Bronchial epithelial cell (primary cell): ENCODE results near the gene HEPACAM2. TPM values are rescaled to one million over a fixed set of nuclear protein-coding genes. Genes with fewer than 3 reads are reported as not detected.

Experiments used
- DNase-seq: peaks from one replicate; pipeline ENCODE4 v3.0.0-alpha.2; 2010; ENCODE audit warnings: low read depth
- FAIRE-seq: peaks from 2 replicates; lab custom pipeline; 2011; peaks lifted over from hg19 to GRCh38; lab: Jason Lieb, UNC
- H3K27me3 ChIP-seq: 2 replicates; pipeline ENCODE4 v1.5.1; 2011; ENCODE audit warnings: low read length; ENCODE audit not compliant: control insufficient read depth, insufficient read depth
- H3K36me3 ChIP-seq: 2 replicates; pipeline ENCODE4 v1.5.1; 2011; ENCODE audit warnings: low read length; ENCODE audit not compliant: control insufficient read depth, insufficient read depth
- H3K4me3 ChIP-seq: 2 replicates; pipeline ENCODE4 v1.5.1; 2011; ENCODE audit warnings: mild to moderate bottlenecking, low read depth, low read length, control low read depth
- CTCF ChIP-seq: IDR thresholded peaks from 2 replicates; pipeline ENCODE4 v1.5.1; 2011; ENCODE audit warnings: mild to moderate bottlenecking, moderate library complexity, low read length, control low read depth, inconsistent platforms; ENCODE audit not compliant: insufficient read depth, severe bottlenecking
- total RNA-seq: library from RNA; depleted of rRNA; stranded (reverse); fragments of >200 nt; gene quantifications from 2 replicates; pipeline ENCODE4 v1.2.1, GENCODE V29; 2014

HEPACAM2 gene
- total RNA-seq, 1 donor from 2014 or later = not detected

DNA sequence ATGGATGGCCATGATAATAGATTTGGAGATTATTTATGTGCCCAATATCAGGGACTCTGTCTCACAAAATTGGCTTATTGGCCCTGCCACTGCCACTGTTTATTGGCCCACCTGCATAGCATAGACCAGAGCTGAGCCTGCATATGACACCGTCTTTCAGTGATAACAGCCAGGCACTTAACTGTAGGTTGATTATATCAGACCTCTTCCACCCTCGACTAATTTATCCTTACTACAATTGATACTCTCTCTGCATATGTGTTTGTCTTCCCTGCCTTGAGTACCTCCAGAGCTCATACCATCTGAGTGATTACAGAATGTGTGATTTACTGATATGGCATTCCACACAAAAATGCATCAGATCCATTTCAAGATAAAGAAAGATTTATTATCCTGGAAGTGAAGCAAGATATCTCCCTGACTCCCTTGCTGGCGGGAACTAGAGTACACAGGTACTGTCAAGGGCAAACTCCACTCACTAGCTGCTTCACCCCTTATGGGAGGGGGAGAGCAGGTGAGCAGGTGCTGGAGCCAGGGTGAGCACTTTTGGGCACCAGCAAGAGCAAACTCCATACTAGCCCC lies 65.0 kb downstream of the HEPACAM2 start:
- Histone ChIP-seq H3K36me3 (no peaks in the 10 kb centered on the region), H3K4me3 (no peak overlapping the region), H3K27me3 (no peaks in the 10 kb centered on the region)
- DNase-seq = no peak
- no peak for TF ChIP-seq CTCF
- FAIRE-seq = no peak

DNA sequence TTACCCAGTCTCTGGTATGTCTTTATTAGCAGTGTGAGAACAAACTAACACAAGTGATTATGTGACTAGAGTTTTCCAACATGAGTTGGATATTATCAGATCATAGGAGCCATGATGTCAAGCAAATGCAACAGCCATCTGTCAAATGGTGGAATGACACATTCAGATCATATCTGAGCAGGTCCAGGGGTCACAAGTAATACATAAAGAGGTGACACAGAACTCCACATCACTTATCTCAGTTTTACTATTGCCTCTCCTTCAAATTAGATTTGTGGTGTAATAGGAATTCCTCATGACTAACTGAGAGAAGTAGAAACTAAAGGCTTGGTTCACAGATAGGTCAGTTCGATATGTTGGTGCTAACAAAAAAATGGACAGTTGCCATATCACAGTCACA lies 65.9 kb downstream of the HEPACAM2 start:
- H3K36me3 ChIP-seq = no peaks in the 10 kb centered on the region
- DNase-seq (no peak), FAIRE-seq (no peak)
- no peaks in the 10 kb centered on the region for H3K27me3 ChIP-seq
- TF ChIP-seq CTCF = no peak
- H3K4me3 ChIP-seq = no peak overlapping the region

GRCh38 chr7:93159490-93159889 lies 66.8 kb downstream of the HEPACAM2 start:
- no peaks in the 10 kb centered on the region for H3K36me3 ChIP-seq
- FAIRE-seq = no peak
- H3K27me3 ChIP-seq = no peaks in the 10 kb centered on the region
- DNase-seq = no peak
- H3K4me3 ChIP-seq = no peak overlapping the region
- TF ChIP-seq CTCF = no peak

- DNase-seq = no peak
- no peak for TF ChIP-seq CTCF
- no peak overlapping the region for H3K4me3 ChIP-seq
- no peaks in the 10 kb centered on the region for H3K36me3 ChIP-seq
- no peak for FAIRE-seq
- H3K27me3 ChIP-seq = no peaks in the 10 kb centered on the region
Observed at GRCh38 chr7:93156884-93157283, 69.4 kb downstream of the HEPACAM2 start.

DNA sequence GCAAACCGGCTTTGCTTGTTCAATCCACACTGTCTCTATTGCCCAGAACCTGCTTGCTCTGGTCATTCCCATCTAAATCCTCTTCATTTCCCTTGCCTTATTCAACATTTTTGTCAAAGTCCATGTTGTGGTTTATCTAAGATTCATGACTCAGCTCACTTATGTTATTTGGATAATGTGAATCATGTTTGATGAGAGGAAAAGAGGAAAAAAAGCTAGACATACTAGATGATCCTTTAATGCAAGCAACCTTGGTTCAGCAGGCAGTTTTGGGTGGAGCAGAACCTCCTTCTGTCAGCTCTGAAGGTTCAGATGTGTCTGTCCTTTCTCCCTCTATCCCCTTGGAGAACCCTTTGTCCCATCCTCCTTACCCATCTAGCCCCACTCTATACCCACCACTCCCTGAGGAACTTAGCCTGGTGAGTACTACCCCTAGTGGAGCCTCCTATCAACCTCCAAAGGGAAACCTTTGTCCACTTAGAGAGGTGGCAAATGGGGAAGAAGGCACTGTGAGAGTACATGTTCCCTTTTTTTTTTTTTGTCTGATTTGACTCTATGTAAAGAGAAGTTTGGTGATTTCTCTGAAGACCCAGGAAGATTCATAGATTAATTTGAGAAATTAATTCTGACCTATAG lies 76.0 kb downstream of the HEPACAM2 start:
- no peak for TF ChIP-seq CTCF
- FAIRE-seq = no peak
- peak; percentile 74 for DNase-seq
- H3K27me3 ChIP-seq = no peaks in the 10 kb centered on the region
- no peaks in the 10 kb centered on the region for H3K36me3 ChIP-seq
- H3K4me3 ChIP-seq = no peak overlapping the region
